Uterus (tissue), 2 donors: ENCODE results near the gene DDX31.

Experiments used
- CTCF ChIP-seq, 4 experiments: fragments of 200-600 bp in 2 of 4; fragments of 450-650 bp in 2 of 4; sonication (generic) in 2 of 4; IDR thresholded peaks; one replicate each; pipeline ENCODE4 v1.5.1; 2016 to 2019; ENCODE audit warnings: antibody characterized with exemption in 4 of 4, mild to moderate bottlenecking in 2 of 4, moderate library complexity in 1 of 4
- POLR2A ChIP-seq, 2 donors: fragments of 450-650 bp; IDR thresholded peaks; one replicate each; pipeline ENCODE4 v1.6.1; 2016; ENCODE audit warnings: antibody characterized with exemption in 2 of 2, mild to moderate bottlenecking in 1 of 2, moderate library complexity in 1 of 2

- no peak for TF ChIP-seq CTCF (IDR thresholded peaks at IDR 0.05)
- no peak for TF ChIP-seq POLR2A (IDR thresholded peaks at IDR 0.05)
These were observed 37.2 kb downstream of the DDX31 start for GRCh38 chr9:132632413-132633129.
